OCI-LY3 (cell line): ENCODE data around the gene DEAF1.
"Not testable (repeated sequence)": the region's sequence is repeated elsewhere in the genome, so short reads cannot be mapped to it uniquely, and the experiment has no call there.

Source experiments
- H2AFZ ChIP-seq: fragments of 200-600, 300-600 bp; shearing (Covaris generic); 2 replicates; pipeline ENCODE4 v1.6.0; 2014; ENCODE audit warnings: antibody characterized with exemption, low read depth, low read length
- H3K27ac ChIP-seq: fragments of 200-600, 300-600 bp; sonication (generic); 2 replicates; pipeline ENCODE4 v1.5.1; 2014; ENCODE audit warnings: mild to moderate bottlenecking, low read length, moderate library complexity, mixed read lengths
- H3K27me3 ChIP-seq: fragments of 200-600, 300-600 bp; sonication (generic); 2 replicates; pipeline ENCODE4 v1.6.1; 2014; ENCODE audit warnings: low read depth, low read length, mixed read lengths
- H3K36me3 ChIP-seq: fragments of 200-600, 300-600 bp; sonication (generic); replicated peaks from 2 replicates; pipeline ENCODE3; 2014; ENCODE audit warnings: low read depth, low read length, mixed read lengths
- H3K4me1 ChIP-seq: fragments of 300-600, 200-600 bp; sonication (generic); 2 replicates; pipeline ENCODE4 v1.6.1; 2014; ENCODE audit warnings: low read length, mixed read lengths
- H3K4me2 ChIP-seq: fragments of 200-600, 300-600 bp; sonication (generic); 2 replicates; pipeline ENCODE4 v1.6.1; 2014; ENCODE audit warnings: low read length, mixed read lengths
- H3K4me3 ChIP-seq: fragments of 300-600, 200-600 bp; sonication (generic); 2 replicates; pipeline ENCODE4 v1.5.1; 2014; ENCODE audit warnings: antibody characterized with exemption, mild to moderate bottlenecking, low read length, moderate library complexity
- H3K79me2 ChIP-seq: fragments of 300-600, 200-600 bp; shearing (Covaris generic); 2 replicates; pipeline ENCODE4 v1.6.1; 2014; ENCODE audit warnings: mild to moderate bottlenecking, low read length, mixed read lengths
- H3K9ac ChIP-seq: fragments of 300-600, 200-600 bp; shearing (Covaris generic); 2 replicates; pipeline ENCODE4 v1.6.0; 2014; ENCODE audit warnings: mild to moderate bottlenecking, low read length, moderate library complexity
- H3K9me3 ChIP-seq: fragments of 200-600, 300-600 bp; shearing (Covaris generic); 2 replicates; pipeline ENCODE4 v1.6.1; 2014; ENCODE audit warnings: low read length, mixed read lengths; ENCODE audit not compliant: insufficient read depth
- H4K20me1 ChIP-seq: fragments of 200-600, 300-600 bp; sonication (generic); 2 replicates; pipeline ENCODE4 v1.6.1; 2016; ENCODE audit warnings: low read length, mixed read lengths; ENCODE audit not compliant: insufficient read depth
- EZH2phosphoT487 ChIP-seq: fragments of 200-600 bp; shearing (Covaris generic); IDR thresholded peaks from 2 replicates; pipeline ENCODE4 v1.6.1; 2018; ENCODE audit warnings: antibody characterized with exemption, mixed run types, low read depth
- TF ChIP-seq, protein P1 (sequence below): fragments of 200-600, 300-600 bp; sonication (generic); IDR thresholded peaks from 2 replicates; pipeline ENCODE4 v1.5.1; 2014; ENCODE audit warnings: antibody characterized with exemption, low read length, low read depth

The DEAF1 gene, protein sequence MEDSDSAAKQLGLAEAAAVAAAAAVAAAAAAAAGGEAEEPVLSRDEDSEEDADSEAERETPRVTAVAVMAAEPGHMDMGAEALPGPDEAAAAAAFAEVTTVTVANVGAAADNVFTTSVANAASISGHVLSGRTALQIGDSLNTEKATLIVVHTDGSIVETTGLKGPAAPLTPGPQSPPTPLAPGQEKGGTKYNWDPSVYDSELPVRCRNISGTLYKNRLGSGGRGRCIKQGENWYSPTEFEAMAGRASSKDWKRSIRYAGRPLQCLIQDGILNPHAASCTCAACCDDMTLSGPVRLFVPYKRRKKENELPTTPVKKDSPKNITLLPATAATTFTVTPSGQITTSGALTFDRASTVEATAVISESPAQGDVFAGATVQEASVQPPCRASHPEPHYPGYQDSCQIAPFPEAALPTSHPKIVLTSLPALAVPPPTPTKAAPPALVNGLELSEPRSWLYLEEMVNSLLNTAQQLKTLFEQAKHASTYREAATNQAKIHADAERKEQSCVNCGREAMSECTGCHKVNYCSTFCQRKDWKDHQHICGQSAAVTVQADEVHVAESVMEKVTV

DNA sequence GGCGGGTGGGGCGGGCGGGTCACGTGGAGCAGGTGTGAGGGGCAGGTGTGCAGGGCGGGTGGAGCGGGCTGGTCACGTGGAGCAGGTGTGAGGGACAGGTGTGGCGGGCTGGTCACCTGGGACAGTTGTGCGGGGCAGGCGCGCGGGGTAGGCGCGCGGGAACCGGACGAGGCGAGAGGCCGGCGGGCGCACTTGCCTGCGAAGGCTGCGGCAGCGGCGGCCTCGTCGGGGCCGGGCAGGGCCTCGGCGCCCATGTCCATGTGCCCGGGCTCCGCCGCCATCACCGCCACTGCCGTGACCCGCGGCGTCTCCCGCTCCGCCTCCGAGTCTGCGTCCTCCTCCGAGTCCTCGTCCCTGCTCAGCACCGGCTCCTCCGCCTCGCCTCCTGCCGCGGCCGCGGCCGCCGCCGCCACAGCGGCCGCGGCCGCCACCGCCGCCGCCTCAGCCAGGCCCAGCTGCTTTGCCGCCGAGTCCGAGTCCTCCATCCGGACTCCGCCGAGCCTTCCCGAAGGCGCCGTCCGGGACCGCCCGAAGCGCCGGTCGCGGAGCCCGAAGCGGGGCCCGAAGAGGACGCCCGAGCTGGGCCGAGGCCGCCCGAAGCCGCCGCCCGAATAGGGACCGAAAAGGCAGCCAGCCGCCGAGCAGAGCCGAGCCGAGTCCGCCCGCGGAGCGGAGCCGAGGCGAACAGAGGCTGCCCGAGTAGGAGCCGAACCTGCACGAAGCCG lies at the start of gene DEAF1:
Gene DEAF1, minus strand, starts transcription at position 660 of the 725 bp plus-strand sequence. Its CDS starts 175 bp downstream, at position 485.
- Histone ChIP-seq H4K20me1 (peaks cover 11% of the 10 kb centered on the region; the same call in 1 of the 2 replicates), H3K27ac (peak within 1 kb of the TSS; percentile 90), H3K9ac (peak within 1 kb of the TSS; percentile 91), H2AFZ (peak within 1 kb of the TSS; percentile 65; the same call in 1 of the 2 replicates), H3K79me2 (peaks cover 54% of the 10 kb centered on the region), H3K27me3 (no peaks in the 10 kb centered on the region), H3K36me3 (peaks cover 2% of the 10 kb centered on the region), H3K9me3 (no peaks in the 10 kb centered on the region), H3K4me2 (peak within 1 kb of the TSS; percentile 90), H3K4me3 (peak within 1 kb of the TSS; percentile 81), H3K4me1 (peaks cover 35% of the 10 kb centered on the region)
- TF ChIP-seq EZH2phosphoT487, result no peak
- TF ChIP-seq, protein P1, sequence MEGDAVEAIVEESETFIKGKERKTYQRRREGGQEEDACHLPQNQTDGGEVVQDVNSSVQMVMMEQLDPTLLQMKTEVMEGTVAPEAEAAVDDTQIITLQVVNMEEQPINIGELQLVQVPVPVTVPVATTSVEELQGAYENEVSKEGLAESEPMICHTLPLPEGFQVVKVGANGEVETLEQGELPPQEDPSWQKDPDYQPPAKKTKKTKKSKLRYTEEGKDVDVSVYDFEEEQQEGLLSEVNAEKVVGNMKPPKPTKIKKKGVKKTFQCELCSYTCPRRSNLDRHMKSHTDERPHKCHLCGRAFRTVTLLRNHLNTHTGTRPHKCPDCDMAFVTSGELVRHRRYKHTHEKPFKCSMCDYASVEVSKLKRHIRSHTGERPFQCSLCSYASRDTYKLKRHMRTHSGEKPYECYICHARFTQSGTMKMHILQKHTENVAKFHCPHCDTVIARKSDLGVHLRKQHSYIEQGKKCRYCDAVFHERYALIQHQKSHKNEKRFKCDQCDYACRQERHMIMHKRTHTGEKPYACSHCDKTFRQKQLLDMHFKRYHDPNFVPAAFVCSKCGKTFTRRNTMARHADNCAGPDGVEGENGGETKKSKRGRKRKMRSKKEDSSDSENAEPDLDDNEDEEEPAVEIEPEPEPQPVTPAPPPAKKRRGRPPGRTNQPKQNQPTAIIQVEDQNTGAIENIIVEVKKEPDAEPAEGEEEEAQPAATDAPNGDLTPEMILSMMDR, result no peak

DNA sequence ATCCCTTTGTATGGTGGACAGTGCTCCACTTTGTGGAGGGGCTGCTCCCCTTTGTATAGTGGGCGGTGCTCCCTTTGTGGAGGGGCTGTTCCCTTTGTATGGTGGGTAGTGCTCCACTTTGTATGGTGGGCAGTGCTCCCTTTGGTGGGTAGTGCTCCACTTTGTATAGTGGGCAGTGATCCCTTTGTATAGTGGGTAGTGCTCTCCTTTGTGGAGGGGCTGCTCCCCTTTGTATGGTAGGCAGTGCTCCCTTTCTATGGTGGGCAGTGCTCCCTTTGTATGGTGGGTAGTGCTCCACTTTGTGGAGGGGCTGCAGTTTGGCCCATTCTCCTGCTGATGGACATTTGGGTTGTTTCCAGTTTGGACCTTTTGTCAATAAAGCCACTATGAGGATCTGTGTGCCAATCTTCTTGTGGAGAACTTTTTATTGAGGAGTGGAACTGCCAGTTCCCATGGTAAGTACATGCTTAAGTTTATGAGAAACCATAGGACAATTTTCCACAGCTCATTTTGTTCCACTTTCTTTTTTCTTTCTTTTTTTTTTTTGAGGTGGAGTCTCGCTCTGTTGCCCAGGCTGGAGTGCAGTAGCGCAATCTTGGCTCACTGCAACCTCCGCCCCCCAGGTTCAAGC lies 47.7 kb upstream of the DEAF1 start:
- H3K4me1 ChIP-seq, result peaks cover 5% of the 10 kb centered on the region
- no peaks in the 10 kb centered on the region for H3K9me3 ChIP-seq
- no peak overlapping the region for H3K9ac ChIP-seq
- TF ChIP-seq, protein P1, result no peak
- no peak for TF ChIP-seq EZH2phosphoT487
- no peak overlapping the region for H3K4me2 ChIP-seq
- no peak overlapping the region for H3K27ac ChIP-seq
- no peaks in the 10 kb centered on the region for H4K20me1 ChIP-seq
- H3K27me3 ChIP-seq, result peaks cover 6% of the 10 kb centered on the region
- peaks cover 9% of the 10 kb centered on the region for H3K79me2 ChIP-seq
- no peak overlapping the region for H2AFZ ChIP-seq
- H3K4me3 ChIP-seq, result no peak overlapping the region
- no peaks in the 10 kb centered on the region for H3K36me3 ChIP-seq

DNA sequence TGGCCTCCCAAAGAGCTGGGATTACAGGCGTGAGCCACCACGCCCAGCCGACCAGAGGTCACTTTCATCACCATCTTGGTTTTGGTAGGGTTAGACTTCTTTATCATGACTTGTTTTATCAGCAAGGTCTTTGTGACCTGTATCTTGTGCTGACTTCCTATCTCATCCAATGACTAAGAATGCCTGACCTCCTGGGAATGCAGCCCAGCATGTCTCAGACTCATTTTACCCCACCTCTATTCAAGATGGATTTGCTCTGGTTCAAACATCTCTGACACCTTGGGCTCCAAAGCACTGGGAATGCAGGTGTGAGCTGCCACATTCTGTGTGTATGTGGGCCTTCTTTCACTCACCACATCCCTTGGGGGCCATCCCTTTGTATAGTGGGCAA lies 47.1 kb upstream of the DEAF1 start:
- Histone ChIP-seq H3K4me2 (no peak overlapping the region), H3K79me2 (peaks cover 4% of the 10 kb centered on the region; the same call in 1 of the 2 replicates), H2AFZ (no peak overlapping the region), H3K27ac (no peak overlapping the region), H3K9me3 (no peaks in the 10 kb centered on the region), H3K36me3 (no peaks in the 10 kb centered on the region), H3K9ac (no peak overlapping the region), H4K20me1 (no peaks in the 10 kb centered on the region), H3K27me3 (peaks cover 12% of the 10 kb centered on the region), H3K4me3 (no peak overlapping the region), H3K4me1 (peaks cover 5% of the 10 kb centered on the region)
- TF ChIP-seq, protein P1, result no peak
- TF ChIP-seq EZH2phosphoT487, result no peak

DNA sequence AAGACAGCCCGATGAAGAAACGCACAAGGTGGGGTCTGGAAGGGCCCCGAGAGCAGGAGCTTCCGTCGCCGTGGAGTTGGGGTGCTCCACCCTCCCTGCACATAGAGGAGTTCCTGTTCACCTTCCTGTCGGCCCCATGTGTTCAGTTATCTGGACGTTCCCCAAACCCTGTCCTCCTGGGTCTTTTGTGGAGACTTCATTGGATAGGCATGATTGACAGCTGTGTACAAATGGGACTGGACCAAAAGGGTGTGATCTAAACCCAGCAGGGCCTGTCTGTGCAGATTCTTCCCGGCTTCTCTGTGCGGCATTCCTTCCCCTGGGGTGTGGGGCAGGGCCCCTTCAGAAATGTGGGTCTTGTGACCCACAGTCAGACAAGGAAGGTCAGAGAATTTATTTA lies 42.9 kb upstream of the DEAF1 start:
- H3K4me2 ChIP-seq, result peak overlapping the region; percentile 32
- H3K4me1 ChIP-seq, H4K20me1 ChIP-seq, H3K9ac ChIP-seq, H3K36me3 ChIP-seq, H3K79me2 ChIP-seq, H3K27ac ChIP-seq, H2AFZ ChIP-seq, H3K9me3 ChIP-seq: not testable (repeated sequence)
- peaks cover 14% of the 10 kb centered on the region for H3K27me3 ChIP-seq
- 0 out of 2 replicates have a peak overlapping the region, but pooled peaks have one; percentile 9 for H3K4me3 ChIP-seq
